ENCODE results near the gene PDCD4.
A peak's percentile ranks its signal among the peaks of the same experiment; 100 is the strongest.
"Not testable (repeated sequence)": the region's sequence is repeated elsewhere in the genome, so short reads cannot be mapped to it uniquely, and the experiment has no call there.

The PDCD4 gene

DNA sequence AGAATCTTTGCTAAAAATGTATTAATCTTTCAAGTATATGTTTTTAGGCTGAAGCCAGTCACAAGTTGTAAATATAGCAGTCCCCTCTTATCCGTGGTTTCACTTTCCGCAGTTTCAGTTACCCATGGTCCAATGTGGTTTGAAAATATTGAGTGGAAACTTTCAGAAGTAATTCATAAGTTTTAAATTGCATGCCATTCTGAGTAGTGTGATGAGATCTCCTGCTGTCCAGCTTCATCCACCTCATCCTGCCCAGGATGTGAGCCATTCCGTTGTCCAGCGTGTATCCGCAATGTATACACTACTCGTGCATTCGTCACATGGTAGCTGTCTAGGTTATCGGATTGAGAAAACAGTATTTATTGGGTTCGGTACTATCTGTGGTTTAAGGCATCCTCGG is 12.2 kb downstream of the PDCD4 start:
- no peak for DNase-seq (ENCODE audit: low read depth)

DNA sequence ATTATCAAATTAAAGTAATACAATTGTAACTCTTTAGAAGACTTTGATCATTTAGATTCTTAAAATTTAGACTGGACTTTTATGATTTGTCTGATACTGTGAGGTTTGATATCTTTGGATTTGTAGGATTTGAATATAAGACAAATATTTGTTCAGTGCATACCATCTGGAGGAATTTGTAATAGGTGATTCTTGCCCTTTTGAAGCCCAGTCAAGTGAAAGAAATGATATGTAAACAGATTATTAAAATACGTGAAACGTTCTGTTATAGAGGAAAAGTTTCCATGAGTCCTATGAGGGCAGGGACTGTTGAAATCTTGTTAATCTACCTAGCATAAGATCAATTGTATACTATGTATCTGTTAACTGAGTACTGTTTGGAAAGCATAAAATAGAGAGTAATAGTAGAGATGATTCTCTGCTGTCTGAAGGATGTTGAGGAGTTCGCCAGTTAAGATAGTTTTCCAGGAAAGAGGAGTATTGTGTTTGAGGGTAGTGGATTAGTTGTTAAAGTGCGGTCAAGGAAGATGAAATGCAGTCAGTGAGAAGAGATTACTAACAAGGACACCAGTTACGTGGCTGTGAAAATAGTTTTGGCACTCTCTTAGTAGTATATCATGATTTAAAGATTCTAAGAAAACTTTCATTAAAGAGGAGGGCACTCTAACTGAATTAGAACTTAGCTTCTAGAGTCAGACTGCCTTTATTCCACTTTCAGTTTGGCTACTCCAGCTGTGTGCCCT is 14.4 kb downstream of the PDCD4 start:
- no peak for DNase-seq (ENCODE audit: low read depth)

DNA sequence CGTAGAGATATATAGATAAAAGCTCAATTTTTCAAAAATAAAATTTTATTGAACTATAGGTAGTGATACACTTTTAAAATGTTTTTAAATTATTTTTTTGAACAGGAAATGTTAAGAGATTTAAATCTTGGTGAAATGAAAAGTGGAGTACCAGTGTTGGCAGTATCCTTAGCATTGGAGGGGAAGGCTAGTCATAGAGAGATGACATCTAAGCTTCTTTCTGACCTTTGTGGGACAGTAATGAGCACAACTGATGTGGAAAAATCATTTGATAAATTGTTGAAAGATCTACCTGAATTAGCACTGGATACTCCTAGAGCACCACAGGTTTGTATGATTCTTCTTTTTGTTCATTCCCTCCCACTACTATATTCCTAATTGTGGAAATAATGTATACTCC is 15.8 kb downstream of the PDCD4 start:
- no peak for DNase-seq (ENCODE audit: low read depth)

DNA sequence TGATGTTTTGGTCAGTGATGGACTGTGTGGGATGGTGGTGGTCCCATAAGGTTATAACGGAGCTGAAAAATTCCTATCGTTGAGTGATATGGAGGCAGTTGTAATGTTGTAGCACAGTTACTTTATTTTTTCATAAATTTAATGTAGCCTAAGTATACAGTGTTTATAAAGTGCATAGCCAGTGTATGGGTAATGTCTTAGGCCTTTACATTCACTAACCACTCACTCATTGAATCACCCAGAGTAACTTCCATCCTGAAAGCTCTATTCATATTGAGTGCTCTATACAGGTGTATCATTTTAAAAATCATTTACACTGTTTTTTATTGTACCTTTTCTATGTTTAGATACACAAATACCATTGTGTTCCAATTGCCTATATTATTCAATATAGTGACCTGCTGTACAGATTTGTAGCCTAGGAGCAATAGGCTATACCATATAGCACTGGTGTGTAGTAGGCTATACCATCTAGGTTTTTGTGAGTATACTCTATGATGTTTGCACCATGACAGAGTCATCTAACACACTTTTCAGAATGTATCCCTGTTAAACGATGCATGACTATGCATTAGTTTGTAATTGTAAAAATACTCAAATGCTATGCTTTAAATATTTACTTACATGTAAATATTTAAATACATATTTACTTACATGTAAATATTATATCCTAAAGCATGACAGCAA is 21.0 kb downstream of the PDCD4 start:
- DNase-seq (ENCODE audit: low read depth), result no peak

DNA sequence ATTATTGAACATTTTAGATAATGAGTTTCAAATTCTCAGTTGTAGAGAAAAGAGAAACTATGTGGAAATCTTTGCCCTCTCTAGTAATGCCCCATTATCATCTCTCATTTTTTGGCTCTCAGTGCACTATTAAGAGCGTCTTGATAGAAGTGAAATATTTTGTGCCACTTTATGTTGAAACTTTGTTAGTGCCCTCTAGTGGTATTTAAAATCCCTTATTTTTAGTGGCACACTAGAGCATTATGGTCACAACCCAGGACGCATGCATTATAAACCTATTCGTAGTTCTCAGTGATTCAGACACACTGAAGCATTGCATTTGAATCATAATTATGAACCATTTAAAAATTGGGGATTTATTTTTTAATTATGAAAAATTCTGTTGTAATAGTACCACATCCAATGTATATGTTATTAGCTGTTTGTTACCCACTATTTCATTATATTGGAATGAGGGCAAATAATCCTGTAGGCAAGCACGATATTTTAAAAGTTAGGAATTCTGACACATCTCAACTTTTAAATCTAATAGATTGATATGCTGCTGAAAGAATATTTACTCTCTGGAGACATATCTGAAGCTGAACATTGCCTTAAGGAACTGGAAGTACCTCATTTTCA is 21.9 kb downstream of the PDCD4 start:
- peak; percentile 30 for DNase-seq (ENCODE audit: low read depth)

DNA sequence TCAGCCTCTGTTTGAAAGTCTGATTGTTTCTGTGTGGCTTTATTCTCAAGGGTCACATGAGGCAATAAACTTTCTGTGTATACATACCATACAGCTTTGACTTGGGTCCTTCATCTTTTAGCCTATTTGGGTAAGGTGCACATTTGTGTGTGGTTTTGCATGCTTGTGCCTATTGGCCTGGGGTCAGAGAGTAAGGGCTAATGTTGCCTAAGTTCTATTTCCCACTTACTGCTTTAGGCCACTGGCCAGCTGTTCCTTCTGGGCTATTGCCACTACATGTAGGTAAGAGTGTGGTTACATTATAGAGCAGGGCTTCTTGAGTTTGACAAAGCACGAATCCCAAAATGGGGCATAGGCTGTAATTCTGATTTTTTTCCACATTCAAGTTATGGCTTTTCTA is 25.5 kb downstream of the PDCD4 start:
- no peak for DNase-seq (ENCODE audit: low read depth)

DNA sequence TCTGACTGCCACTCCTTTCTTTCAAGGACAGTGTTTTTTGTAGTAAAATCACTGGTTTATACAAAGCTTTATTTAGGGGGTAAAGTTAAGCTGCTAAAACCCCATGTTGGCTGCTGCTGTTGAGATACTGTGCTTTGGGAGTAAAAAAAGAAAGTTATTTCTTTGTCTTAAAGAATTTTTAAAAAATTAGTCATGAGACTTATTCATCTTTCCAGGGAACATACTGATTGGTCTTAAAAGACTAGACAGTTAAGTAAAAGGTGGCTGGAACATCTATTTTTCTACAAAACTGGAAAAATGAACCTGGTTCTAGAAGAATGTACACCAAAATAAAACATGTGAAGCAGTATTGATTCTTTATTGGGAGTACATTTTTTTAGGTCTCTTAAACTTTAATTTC is 26.7 kb downstream of the PDCD4 start:
- no peak for DNase-seq (ENCODE audit: low read depth)

DNA sequence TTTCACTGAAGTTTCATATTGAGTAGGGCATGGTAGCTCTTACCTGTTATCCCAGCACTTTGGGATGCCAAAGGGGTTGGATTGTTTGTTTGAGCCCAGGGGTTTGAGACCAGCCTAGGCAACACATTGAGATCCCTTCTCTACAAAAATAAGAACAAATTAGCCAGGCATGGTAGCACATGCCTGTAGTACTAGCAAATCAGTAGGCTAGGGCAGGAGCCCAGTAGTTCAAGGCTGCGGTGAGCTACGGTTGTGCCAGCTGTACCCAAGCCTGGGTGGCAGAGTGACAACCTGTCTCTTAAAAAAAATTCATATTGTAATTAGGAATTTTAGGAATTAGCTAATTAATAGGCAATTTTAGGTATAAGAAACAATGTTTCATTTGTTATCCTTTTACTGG is 29.3 kb downstream of the PDCD4 start:
- DNase-seq (ENCODE audit: low read depth), result no peak

DNA sequence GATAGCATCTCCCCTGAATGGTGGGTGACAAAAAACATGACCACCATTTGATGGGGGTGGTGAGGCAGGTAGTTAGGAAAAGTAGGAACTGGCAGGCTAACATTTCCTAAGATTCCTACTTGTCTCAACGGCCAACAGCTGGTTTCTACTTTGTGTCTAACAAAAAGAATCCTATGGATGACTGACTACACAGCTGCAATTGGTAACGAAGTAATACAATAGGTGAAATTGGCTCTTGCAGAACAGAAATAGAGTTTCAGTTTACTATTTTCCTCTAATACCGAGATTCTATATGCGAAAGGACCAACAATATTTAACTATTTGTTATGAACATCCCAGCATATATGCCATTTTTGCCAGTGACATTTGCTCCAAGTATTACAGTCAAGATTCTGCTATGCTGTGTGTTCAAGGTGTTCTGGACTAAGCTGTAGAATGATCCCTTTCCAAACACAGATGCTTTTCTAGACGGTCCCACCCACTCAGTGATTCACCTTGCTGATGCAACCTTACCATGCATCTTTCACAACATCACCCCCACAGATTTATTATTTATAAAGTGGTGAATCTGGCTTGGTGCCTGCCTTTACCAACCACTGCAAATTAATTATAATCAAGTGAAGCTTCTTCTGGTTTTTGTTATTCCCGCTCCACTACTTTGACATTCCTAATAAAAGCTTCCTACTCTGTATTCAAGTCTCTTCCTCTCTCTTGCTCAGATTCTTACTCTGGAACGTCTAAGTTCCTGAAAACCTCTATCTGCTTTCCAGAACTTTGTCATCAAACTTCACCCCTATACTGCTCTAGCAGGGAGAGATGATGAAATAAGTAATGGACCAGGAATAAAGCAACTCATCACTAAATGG is 30.5 kb downstream of the PDCD4 start:
- no peak for DNase-seq (ENCODE audit: low read depth)

DNA sequence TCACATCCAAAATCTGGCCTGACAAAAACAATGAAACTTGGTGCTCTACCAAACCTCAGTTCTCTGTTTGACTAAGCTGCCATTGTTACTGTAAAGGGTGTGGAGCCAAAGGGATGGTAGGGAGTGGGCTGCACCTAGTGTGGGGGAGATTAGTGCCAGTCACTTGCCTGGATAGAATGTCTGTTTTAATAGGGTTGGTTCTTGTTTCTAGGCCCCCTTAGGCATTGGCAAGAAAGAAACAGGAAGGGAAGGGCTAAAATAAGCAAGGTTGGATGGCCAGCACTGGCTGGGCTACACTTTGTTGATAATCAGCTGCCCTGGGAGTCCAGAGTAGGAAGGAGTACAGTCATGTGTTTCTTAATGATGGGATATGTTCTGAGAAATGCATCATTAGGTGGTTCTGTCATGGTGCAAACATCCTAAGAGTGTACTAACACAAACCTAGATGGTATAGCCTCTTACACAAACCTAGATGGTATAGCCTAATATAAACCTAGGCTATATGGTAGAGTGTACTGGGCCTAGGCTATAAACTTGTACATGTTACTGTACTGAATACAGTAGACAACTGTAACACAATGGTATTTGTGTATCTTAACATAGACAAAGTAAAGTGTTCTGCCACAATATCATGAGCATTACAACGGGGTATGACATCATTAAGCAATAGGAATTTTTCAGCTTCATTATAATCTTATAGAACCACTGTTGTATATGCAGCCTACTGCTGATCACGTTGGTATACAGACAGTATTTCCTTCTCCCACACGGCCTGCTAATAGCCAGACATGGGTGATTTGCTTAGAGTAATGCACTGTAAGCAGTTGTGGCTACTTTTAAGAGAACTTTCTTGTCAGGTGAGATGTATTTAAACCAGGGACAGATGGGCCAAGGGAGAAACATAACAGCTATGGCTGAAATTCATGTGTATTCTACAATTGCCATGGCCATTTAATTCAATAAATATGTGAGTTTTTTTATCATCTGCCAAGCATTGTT is 31.9 kb downstream of the PDCD4 start:
- no peak for DNase-seq (ENCODE audit: low read depth)

DNA sequence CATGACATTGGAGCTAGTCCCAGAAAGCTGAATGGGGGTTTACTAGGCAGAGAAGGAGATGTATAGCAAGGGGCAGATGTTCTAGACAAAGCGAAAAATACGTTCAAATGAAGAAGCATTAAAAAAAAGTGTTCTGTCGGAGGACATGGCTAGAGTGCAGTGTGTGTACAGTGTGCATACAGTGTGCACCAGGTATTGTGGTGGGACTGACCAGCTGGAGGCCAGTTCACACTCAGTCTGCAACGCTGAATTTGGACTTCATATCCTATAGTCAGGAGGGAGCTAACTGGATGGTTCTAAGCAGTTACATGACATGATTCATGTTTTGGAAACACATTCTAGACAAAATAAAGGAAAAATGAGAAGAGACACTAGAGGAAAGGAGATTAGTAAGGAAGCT is 38.4 kb downstream of the PDCD4 start:
- no peak for DNase-seq (ENCODE audit: low read depth)

DNA sequence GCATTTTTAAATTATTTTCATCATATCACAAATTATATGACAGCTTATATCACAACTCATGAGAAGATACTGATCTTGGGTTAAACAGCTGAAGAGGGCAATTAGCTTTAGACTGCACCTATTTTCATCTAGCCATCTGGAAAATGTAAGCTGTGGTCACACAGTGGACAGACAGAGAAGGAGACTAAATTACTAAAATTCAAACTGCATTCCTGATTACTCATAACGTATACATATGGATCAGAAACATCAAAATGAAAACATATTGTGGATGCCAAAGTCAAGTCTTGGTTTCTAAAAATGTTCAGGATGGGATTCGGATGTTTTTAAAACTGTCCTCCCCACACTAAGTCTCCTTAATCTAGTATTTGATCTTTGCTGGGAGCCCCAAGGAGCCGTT is 40.6 kb downstream of the PDCD4 start:
- DNase-seq (ENCODE audit: low read depth), result no peak

DNA sequence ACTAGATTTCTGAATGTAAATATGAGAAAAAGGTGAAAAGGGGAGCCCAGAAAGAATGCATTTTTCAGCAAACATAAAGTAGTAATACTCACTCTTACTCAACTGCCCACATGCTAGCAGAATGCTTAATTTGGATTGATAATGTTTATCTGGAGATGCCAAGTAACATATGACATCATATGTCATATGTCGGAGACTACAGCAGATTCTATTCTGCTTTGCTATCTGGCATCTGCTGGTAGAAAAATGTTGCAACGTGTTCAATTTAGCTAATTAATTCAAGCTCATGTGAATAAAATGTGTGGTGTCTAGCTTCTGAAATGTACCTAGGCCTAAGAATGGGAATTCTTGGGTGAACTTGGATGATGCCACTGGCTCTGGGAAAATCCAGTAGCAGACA is 42.7 kb downstream of the PDCD4 start:
- no peak for DNase-seq (ENCODE audit: low read depth)

DNA sequence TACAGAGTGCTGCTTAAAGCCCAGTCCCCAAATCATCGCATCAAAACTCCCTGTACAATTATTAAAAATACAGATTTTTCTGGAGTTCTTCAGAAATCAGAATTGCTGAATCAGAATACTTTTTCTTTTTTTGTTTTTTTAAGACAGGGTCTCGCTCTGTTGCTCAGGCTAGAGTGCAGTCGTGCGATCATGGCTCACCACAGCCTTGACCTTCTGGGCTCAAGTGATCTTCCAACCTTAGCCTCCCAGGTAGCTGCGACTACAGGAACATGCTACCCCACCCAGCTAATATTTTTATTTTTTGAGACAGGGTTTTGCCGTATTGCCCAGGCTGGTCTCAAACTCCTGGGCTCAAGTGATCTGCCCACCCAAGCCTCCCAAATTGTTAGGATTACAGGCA is 43.3 kb downstream of the PDCD4 start:
- DNase-seq (ENCODE audit: low read depth), result no peak

DNA sequence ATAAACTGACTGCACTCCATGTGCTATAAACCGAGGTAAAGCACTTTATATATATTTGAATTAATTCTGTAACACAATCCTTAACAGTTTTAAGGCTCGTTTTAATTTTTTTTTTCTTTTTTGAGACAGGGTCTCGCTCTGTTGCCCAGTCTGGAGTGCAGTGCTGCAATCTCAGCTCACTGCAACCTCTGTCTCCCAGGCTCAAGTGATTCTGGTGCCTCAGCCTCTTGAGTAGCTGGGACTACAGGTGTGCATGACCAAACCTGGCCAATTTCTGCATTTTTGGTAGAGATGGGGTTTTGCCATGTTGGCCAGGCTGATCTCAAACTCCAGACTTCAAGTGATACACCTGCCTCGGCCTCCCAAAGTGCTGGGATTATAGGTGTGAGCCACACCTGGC is 43.9 kb downstream of the PDCD4 start:
- DNase-seq (ENCODE audit: low read depth), result not testable (repeated sequence)

DNA sequence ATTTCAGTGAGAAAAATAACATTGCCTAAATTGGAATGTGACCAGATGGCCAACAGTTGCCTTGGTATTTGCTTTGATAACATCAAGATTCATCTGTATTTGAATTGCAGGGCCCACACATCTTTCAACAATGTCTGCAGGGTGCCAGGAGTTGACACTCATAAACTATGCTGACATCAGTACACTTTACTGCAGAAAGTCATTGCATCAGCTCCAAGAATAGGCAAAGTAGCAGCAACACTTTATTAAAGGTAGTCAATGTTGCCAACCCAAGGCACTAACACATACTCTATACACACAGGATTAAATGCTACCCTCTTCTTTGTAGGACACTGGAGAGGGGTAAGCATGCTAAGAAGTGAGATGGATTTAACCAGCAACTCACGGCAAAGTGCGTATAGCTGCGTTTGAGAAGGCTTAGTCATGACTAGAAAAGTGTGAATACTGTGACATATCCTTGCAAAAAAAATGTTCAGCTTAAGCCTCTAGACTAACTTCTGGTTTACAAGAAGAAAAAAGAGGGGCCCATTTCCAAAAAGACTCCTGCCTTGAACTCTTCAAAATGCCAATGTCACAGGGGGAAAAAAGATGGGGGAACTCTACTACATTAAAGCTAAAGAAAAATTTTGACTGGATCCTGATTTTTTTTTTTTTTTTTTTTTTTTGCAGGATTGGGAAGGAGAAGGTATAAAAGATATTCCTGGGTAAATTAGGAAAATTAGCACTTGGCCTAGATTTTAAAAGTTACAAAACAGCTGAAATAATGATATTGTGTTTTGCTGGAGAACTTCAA is 45.0 kb downstream of the PDCD4 start:
- peak; percentile 48 for DNase-seq (ENCODE audit: low read depth)

DNA sequence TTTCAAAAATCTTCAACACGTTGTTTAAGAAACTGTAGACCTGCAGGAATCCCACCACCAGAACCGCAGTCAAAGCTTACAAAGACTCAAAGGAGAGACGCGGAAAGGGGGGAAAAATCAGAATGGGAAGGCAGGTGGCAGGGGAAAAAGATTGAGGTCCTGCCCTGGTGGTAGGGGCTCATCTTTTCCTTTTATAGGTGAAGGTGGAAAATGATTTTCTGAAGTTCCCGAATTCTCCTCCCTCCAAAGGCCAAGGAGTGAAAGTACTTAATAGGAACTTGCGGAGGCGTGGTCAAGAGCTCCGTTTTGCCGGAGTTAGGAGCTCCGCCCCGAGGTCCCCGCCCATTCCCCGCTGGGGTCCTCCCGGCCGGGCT is 46.5 kb downstream of the PDCD4 start:
- DNase-seq (ENCODE audit: low read depth), result peak; percentile 94

DNA sequence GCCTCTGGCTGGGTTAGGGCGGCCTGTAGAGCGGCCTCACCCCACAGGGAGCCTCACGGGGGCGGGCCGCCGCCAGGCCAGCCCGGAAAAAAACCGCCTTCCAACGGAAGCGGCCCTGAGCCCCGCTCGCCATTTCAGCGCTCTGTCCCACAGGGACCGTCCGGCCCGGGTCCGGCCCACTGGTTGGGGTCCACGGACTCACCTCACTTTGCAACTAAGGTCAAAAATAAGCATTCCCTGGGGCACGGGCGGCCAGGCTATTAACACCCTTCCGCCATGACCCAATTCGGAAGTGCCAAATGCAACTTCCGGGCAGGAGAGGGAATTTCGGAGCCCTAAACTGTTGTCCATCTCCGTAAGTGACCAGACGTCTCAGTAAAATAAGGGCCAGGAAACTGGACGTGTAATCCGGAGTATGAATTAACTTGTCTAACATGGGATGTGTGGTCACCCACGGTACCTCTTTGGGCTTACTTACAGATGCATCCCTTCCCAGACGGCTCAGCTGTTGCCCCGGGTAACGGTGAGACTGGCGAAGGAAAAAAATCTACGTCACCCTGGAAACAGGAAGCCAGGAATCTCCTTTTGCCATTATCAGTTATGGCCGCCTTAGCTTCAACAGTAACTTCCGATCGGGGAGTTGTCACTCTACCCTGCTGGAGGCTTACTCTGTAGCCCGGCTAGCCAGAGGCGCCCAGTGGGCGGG is 47.1 kb downstream of the PDCD4 start, which contains the start of gene BBIP1:
Gene BBIP1 (minus strand): TSS at position 538 of the 706 bp plus-strand sequence. CDS start 1,023 bp downstream, outside the sequence.
- DNase-seq (ENCODE audit: low read depth), result peak; percentile 100

DNA sequence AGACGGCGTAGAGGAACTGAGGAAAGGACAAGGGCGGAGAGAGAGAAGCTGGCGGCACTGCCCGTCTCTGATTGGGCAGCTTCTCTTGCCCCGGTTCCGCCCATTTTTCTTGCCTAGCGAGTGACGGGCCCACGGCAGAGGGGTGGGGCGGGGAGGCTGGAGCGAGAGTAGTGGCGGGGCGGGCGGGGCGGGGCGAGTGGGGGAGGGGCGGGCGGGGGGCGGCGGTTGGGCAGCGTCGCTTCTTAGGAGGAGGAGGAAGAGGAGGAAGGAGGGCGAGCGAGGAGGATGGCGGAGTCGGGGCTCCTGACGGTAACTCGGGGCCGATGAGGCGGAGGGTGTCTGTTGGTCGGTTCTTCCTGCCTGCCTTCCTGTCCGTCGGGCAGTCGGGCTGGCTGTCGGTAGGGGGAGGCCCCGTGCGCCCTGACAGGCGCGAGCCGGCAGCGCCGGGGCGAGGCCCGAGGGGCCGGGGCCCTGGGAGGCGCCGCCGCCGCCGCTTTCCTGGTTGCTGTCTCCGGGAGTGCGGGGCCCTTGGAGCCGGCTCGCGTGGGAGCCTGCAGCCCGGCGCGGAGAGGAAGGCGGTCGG is 47.7 kb downstream of the PDCD4 start, which contains the start of gene SHOC2:
Gene SHOC2 (plus strand): TSS at position 256 of the 583 bp plus-strand sequence. CDS start 44,755 bp downstream, outside the sequence.
- peak; percentile 44 for DNase-seq (ENCODE audit: low read depth)

Data from stromal cell of bone marrow (primary cell).